HFFc6 (cell line): Measurements from ENCODE around the gene HOXC9. TPM values are rescaled to one million over a fixed set of nuclear protein-coding genes. Genes with fewer than 3 reads are reported as not detected.

Experiments
- DNase-seq: peaks from one replicate; pipeline ENCODE4 v3.0.0-alpha.2; 2018
- H3K27ac Mint-ChIP-seq: 2 replicates; pipeline ENCODE4 v1.8.0; 2020; ENCODE audit warnings: mild to moderate bottlenecking, mixed read lengths
- H3K27me3 Mint-ChIP-seq: 2 replicates; pipeline ENCODE4 v1.8.0; 2021; ENCODE audit warnings: mild to moderate bottlenecking, moderate library complexity, mixed read lengths; ENCODE audit not compliant: insufficient read depth
- H3K36me3 Mint-ChIP-seq: 2 replicates; pipeline ENCODE4 v1.8.0; 2021; ENCODE audit warnings: low read depth, mixed read lengths
- H3K4me1 Mint-ChIP-seq: 2 replicates; pipeline ENCODE4 v1.8.0; 2020; ENCODE audit warnings: low read depth, mixed read lengths
- H3K4me3 Mint-ChIP-seq: 2 replicates; pipeline ENCODE4 v1.8.0; 2020; ENCODE audit warnings: mild to moderate bottlenecking, moderate library complexity, mixed read lengths
- H3K9me3 Mint-ChIP-seq: 2 replicates; pipeline ENCODE4 v1.8.0; 2020; ENCODE audit warnings: mild to moderate bottlenecking, mixed read lengths
- total RNA-seq, 6 experiments: library from RNA; stranded (reverse); fragmentation: NEBNext Ultra II Directional; extraction: Animal tissue kit (Norgen Biotek cat#: 25700); gene quantifications; 2 replicates in 1 of 6; 3 replicates in 5 of 6; pipeline ENCODE4 v1.2.3, GENCODE V29; 2021
- TF ChIP-seq, protein P1 (sequence below): fragments of 200-600 bp; sonication (generic); IDR thresholded peaks from 2 replicates; pipeline ENCODE4 v1.5.0; 2021; ENCODE audit warnings: antibody characterized with exemption, mild to moderate bottlenecking

The HOXC9 gene
- total RNA-seq, 6 experiments from 2014 or later, result 0.17 to 1.5 (median 1.1) TPM

GRCh38 chr12:54022960-54023884, 23.3 kb downstream of the HOXC9 start:
- peaks cover 14% of the 10 kb centered on the region for H3K4me1 Mint-ChIP-seq
- no peak overlapping the region for H3K27ac Mint-ChIP-seq
- no peaks in the 10 kb centered on the region for H3K36me3 Mint-ChIP-seq
- TF ChIP-seq, protein P1, sequence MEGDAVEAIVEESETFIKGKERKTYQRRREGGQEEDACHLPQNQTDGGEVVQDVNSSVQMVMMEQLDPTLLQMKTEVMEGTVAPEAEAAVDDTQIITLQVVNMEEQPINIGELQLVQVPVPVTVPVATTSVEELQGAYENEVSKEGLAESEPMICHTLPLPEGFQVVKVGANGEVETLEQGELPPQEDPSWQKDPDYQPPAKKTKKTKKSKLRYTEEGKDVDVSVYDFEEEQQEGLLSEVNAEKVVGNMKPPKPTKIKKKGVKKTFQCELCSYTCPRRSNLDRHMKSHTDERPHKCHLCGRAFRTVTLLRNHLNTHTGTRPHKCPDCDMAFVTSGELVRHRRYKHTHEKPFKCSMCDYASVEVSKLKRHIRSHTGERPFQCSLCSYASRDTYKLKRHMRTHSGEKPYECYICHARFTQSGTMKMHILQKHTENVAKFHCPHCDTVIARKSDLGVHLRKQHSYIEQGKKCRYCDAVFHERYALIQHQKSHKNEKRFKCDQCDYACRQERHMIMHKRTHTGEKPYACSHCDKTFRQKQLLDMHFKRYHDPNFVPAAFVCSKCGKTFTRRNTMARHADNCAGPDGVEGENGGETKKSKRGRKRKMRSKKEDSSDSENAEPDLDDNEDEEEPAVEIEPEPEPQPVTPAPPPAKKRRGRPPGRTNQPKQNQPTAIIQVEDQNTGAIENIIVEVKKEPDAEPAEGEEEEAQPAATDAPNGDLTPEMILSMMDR, result no peak
- no peak overlapping the region for H3K4me3 Mint-ChIP-seq
- no peak for DNase-seq
- H3K27me3 Mint-ChIP-seq, result peaks cover 63% of the 10 kb centered on the region
- no peaks in the 10 kb centered on the region for H3K9me3 Mint-ChIP-seq

DNA sequence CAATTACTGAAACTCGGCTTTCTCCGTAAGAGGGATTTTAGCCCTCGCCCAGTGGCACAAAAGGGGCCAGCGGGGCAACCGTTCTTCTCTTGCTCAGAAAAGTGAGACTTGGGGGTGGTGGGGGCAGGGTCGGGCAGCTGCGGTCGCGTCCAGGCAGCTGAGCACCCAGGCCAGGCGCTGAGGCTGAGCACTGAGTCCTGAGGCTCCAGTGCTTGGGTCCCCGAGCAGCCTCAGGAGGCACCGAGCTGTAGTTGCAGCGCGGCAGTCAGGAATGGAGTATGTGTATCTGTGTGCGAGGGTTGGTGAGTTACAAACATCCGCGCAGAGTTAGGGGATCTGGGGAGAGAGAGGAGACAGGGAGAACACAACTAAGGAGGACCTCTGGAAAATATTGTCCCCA, 24.2 kb downstream of the HOXC9 start:
- Mint-ChIP-seq H3K36me3 (no peaks in the 10 kb centered on the region), H3K27me3 (peaks cover 69% of the 10 kb centered on the region), H3K9me3 (no peaks in the 10 kb centered on the region), H3K4me1 (peaks cover 14% of the 10 kb centered on the region), H3K27ac (no peak overlapping the region), H3K4me3 (no peak overlapping the region)
- TF ChIP-seq, protein P1, result no peak
- no peak for DNase-seq

DNA sequence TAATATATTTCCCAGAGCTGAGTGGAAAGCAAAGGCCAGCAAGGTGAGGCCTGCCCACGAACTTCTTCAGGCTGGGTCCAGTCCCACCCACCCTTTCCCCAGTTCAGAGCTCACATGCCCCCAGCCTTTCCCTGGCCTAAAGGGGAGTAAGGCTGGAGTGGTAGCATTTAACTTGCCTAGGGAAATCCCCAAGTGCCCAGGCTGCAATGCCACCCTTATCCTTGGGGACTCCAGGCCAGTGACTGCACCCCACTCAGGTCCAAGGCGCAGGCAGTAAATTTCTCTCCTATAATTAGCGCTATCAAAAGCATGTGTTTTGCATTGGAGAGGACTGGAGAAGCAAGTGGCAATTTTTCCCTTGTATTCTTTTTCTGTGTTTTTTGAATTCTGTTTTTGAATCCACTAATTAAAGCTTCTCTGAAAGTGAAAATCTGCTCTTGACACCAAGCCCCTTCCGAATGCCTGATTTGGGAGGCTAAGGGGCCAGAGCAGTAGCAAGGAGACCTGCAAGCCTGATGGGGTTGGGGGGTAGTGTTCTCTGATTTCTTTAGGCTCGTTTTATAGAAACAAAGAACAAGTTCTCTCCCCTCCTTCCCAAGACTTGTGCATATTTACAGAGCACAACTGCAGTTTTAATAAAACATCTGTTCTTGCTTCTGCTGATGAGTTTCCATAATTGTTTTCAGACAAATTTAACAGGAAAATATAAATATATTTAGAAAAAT, 24.8 kb downstream of the HOXC9 start:
- Mint-ChIP-seq H3K36me3 (no peaks in the 10 kb centered on the region), H3K4me3 (no peak overlapping the region), H3K27me3 (peaks cover 72% of the 10 kb centered on the region), H3K9me3 (no peaks in the 10 kb centered on the region), H3K4me1 (peaks cover 12% of the 10 kb centered on the region), H3K27ac (no peak overlapping the region)
- TF ChIP-seq, protein P1, result no peak
- no peak for DNase-seq

GRCh38 chr12:54025499-54026405, 25.8 kb downstream of the HOXC9 start:
- Mint-ChIP-seq H3K9me3 (no peaks in the 10 kb centered on the region), H3K4me1 (peaks cover 8% of the 10 kb centered on the region; the same call in 1 of the 2 replicates), H3K27ac (no peak overlapping the region), H3K4me3 (no peak overlapping the region), H3K36me3 (no peaks in the 10 kb centered on the region), H3K27me3 (peaks cover 73% of the 10 kb centered on the region)
- DNase-seq, result no peak
- TF ChIP-seq, protein P1, result no peak
